ENCODE data around the gene CHD9.

CHD9 gene

GRCh38 chr16:53224951-53225533 lies 170.3 kb downstream of the CHD9 start:
- no peak for TF ChIP-seq CTCF (IDR thresholded peaks at IDR 0.05; ENCODE audit: insufficient read depth, low read length, poor library complexity, severe bottlenecking)
- H3K4me3 ChIP-seq (replicated peaks; ENCODE audit: low read depth, low read length) = no peak overlapping the region
- no peak for DNase-seq (ENCODE audit: extremely low read depth, insufficient read length)
- H3K27me3 ChIP-seq (replicated peaks; ENCODE audit: control insufficient read depth, insufficient read depth, low read length) = no peaks in the 10 kb centered on the region
- peaks cover under 1% of the 10 kb centered on the region; the same call in 1 of the 2 replicates for H3K36me3 ChIP-seq (ENCODE audit: control insufficient read depth, insufficient read depth, low read length)

- no peaks in the 10 kb centered on the region for H3K27me3 ChIP-seq (replicated peaks; ENCODE audit: control insufficient read depth, insufficient read depth, low read length)
- DNase-seq (ENCODE audit: extremely low read depth, insufficient read length) = no peak
- no peak overlapping the region for H3K4me3 ChIP-seq (replicated peaks; ENCODE audit: low read depth, low read length)
- no peak for TF ChIP-seq CTCF (IDR thresholded peaks at IDR 0.05; ENCODE audit: insufficient read depth, low read length, poor library complexity, severe bottlenecking)
- peaks cover 5% of the 10 kb centered on the region for H3K36me3 ChIP-seq (ENCODE audit: control insufficient read depth, insufficient read depth, low read length)
Observed at GRCh38 chr16:53232826-53233529, 178.2 kb downstream of the CHD9 start.

GRCh38 chr16:53234836-53235235 lies 180.0 kb downstream of the CHD9 start:
- no peak for TF ChIP-seq CTCF (IDR thresholded peaks at IDR 0.05; ENCODE audit: insufficient read depth, low read length, poor library complexity, severe bottlenecking)
- Histone ChIP-seq H3K27me3 (replicated peaks; ENCODE audit: control insufficient read depth, insufficient read depth, low read length) (no peaks in the 10 kb centered on the region), H3K36me3 (ENCODE audit: control insufficient read depth, insufficient read depth, low read length) (peaks cover 5% of the 10 kb centered on the region), H3K4me3 (replicated peaks; ENCODE audit: low read depth, low read length) (no peak overlapping the region)
- DNase-seq (ENCODE audit: extremely low read depth, insufficient read length) = no peak

- DNase-seq (ENCODE audit: extremely low read depth, insufficient read length) = no peak
- no peak overlapping the region for H3K4me3 ChIP-seq (replicated peaks; ENCODE audit: low read depth, low read length)
- no peak for TF ChIP-seq CTCF (IDR thresholded peaks at IDR 0.05; ENCODE audit: insufficient read depth, low read length, poor library complexity, severe bottlenecking)
- H3K36me3 ChIP-seq (ENCODE audit: control insufficient read depth, insufficient read depth, low read length) = peaks cover 3% of the 10 kb centered on the region
- no peaks in the 10 kb centered on the region for H3K27me3 ChIP-seq (replicated peaks; ENCODE audit: control insufficient read depth, insufficient read depth, low read length)
Observed at GRCh38 chr16:53235851-53236250, 181.1 kb downstream of the CHD9 start.

GRCh38 chr16:53249331-53249730 lies 194.5 kb downstream of the CHD9 start:
- no peak for TF ChIP-seq CTCF (IDR thresholded peaks at IDR 0.05; ENCODE audit: insufficient read depth, low read length, poor library complexity, severe bottlenecking)
- DNase-seq (ENCODE audit: extremely low read depth, insufficient read length) = no peak
- H3K4me3 ChIP-seq (replicated peaks; ENCODE audit: low read depth, low read length) = no peak overlapping the region
- H3K27me3 ChIP-seq (replicated peaks; ENCODE audit: control insufficient read depth, insufficient read depth, low read length) = no peaks in the 10 kb centered on the region
- H3K36me3 ChIP-seq (ENCODE audit: control insufficient read depth, insufficient read depth, low read length) = no peaks in the 10 kb centered on the region; the same call in none of the 2 replicates

Measured in GM06990 (cell line).